Colonic mucosa (tissue), 4 donors: ENCODE results near the gene EPHB2. TPM values are rescaled to one million over a fixed set of nuclear protein-coding genes. Genes with fewer than 3 reads are reported as not detected.

Experiments
- DNase-seq: peaks from one replicate; pipeline ENCODE4 v3.0.0-alpha.2; 2020
- H3K27ac ChIP-seq: fragments of 200-600 bp; one replicate; pipeline ENCODE4 v1.8.0; 2021
- H3K27me3 ChIP-seq: fragments of 200-600 bp; one replicate; pipeline ENCODE4 v1.8.0; 2021
- H3K36me3 ChIP-seq: fragments of 200-600 bp; one replicate; pipeline ENCODE4 v1.8.0; 2021
- H3K4me1 ChIP-seq: fragments of 200-600 bp; one replicate; pipeline ENCODE4 v1.8.0; 2021; ENCODE audit warnings: mild to moderate bottlenecking
- H3K4me3 ChIP-seq: fragments of 200-600 bp; one replicate; pipeline ENCODE4 v1.8.0; 2021
- H3K9ac ChIP-seq, 2 donors: one replicate each; pipeline ENCODE4 v1.7.0; 2013; ENCODE audit warnings: control low read depth in 2 of 2, low read depth in 2 of 2, low read length in 2 of 2
- H3K9me3 ChIP-seq: fragments of 200-600 bp; one replicate; pipeline ENCODE4 v1.8.0; 2021
- intact Hi-C: fragments of 100-400 bp; cut with DNase I; formaldehyde crosslinking; loops from one replicate; pipeline ENCODE4 v1.14.1; 2022
- total RNA-seq, 2 donors: library from RNA; stranded (reverse); fragmentation: NEBNext Ultra II Directional in 1 of 2; extraction: Animal tissue kit (Norgen Biotek cat#: 25700) in 1 of 2; gene quantifications; one replicate each; pipeline ENCODE4 v1.2.1, GENCODE V29; 2021
- TF ChIP-seq, protein P1 (sequence below): fragments of 200-600 bp; IDR thresholded peaks from one replicate; pipeline ENCODE4 v1.8.0; 2022; ENCODE audit warnings: antibody characterized with exemption, mild to moderate bottlenecking
- donor health status: healthy.
- donor health status: DM: no; HTN: no; CAD: no.
- donor health status: DM: no; HTN: no; CAD: no.

Gene EPHB2
- total RNA-seq, 2 donors from 2014 or later, result 71.9 to 150 TPM

DNA sequence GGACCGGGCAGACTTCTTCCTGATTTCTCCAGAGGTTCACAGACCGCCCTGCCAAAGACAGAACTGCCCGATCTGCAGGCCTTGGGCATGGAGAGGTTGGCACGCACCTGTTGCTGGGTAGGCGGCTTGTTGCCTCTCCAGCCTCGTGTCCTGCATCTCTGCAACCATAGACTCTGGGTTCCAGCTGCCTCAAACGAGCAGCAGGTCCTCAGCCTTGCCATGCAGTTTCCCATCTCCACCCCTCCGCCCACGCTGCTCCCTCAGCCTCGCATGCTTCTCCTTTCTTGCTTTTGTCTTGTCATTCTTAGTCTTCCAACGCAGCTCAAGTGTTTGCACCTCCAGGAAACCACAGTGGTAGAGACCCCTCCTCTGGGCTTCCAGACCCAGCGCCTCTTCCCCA, 135.8 kb downstream of the EPHB2 start:
- H3K4me3 ChIP-seq, result no peak overlapping the region
- intact Hi-C loops, result no loop called here
- no peaks in the 10 kb centered on the region for H3K4me1 ChIP-seq
- no peak for DNase-seq
- H3K27ac ChIP-seq, result no peak overlapping the region
- no peak overlapping the region for H3K9ac ChIP-seq
- TF ChIP-seq, protein P1, sequence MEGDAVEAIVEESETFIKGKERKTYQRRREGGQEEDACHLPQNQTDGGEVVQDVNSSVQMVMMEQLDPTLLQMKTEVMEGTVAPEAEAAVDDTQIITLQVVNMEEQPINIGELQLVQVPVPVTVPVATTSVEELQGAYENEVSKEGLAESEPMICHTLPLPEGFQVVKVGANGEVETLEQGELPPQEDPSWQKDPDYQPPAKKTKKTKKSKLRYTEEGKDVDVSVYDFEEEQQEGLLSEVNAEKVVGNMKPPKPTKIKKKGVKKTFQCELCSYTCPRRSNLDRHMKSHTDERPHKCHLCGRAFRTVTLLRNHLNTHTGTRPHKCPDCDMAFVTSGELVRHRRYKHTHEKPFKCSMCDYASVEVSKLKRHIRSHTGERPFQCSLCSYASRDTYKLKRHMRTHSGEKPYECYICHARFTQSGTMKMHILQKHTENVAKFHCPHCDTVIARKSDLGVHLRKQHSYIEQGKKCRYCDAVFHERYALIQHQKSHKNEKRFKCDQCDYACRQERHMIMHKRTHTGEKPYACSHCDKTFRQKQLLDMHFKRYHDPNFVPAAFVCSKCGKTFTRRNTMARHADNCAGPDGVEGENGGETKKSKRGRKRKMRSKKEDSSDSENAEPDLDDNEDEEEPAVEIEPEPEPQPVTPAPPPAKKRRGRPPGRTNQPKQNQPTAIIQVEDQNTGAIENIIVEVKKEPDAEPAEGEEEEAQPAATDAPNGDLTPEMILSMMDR, result no peak
- H3K36me3 ChIP-seq, result no peaks in the 10 kb centered on the region
- no peaks in the 10 kb centered on the region for H3K27me3 ChIP-seq
- no peaks in the 10 kb centered on the region for H3K9me3 ChIP-seq

DNA sequence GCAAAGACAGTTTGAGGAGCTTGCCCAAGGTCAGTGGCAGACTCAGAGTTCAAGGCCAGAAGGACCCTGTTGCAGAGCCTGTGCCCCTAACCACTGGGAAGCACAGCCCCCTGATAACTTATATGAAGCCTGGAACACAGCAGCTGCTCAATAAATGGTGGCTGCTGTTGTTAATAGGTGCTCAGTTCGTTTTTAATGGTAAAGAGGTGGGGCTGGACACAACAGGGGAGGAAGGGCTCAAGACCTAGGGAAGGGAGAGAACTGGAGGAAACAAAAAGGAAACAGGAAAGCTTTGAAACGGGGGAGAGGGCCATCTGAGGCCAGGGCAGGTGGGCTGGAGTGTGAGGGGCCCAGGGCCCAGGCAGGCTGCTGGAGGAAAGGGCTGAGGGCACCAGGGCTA, 136.6 kb downstream of the EPHB2 start:
- no peak overlapping the region for H3K27ac ChIP-seq
- TF ChIP-seq, protein P1, result no peak
- H3K36me3 ChIP-seq, result no peaks in the 10 kb centered on the region
- no peaks in the 10 kb centered on the region for H3K4me1 ChIP-seq
- no peaks in the 10 kb centered on the region for H3K9me3 ChIP-seq
- H3K9ac ChIP-seq, result no peak overlapping the region
- no peak for DNase-seq
- intact Hi-C loops, result no loop called here
- H3K27me3 ChIP-seq, result no peaks in the 10 kb centered on the region
- H3K4me3 ChIP-seq, result no peak overlapping the region

DNA sequence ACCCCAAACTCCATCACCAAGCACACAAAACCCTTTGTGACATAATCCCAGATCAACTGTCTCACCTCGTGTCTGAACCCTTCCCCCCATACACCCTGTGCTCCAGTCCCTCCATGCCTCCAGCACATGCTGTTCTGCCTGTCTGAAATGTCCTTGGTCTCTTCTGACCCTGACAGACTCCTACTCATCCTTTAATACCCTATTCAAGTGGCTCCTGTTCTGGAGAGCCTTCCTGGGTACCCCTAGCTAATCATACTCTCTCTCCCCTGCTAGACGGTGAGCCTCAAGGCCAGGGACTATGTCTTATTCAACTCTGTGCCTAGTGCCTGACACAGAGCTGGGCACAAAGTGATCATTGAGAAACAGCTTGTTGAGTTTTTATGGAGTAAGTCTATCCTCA, 137.1 kb downstream of the EPHB2 start:
- no peaks in the 10 kb centered on the region for H3K4me1 ChIP-seq
- intact Hi-C loops, result no loop called here
- no peak for DNase-seq
- TF ChIP-seq, protein P1, result no peak
- H3K27me3 ChIP-seq, result no peaks in the 10 kb centered on the region
- no peaks in the 10 kb centered on the region for H3K36me3 ChIP-seq
- H3K9me3 ChIP-seq, result no peaks in the 10 kb centered on the region
- H3K27ac ChIP-seq, result no peak overlapping the region
- H3K4me3 ChIP-seq, result no peak overlapping the region
- H3K9ac ChIP-seq, result no peak overlapping the region

DNA sequence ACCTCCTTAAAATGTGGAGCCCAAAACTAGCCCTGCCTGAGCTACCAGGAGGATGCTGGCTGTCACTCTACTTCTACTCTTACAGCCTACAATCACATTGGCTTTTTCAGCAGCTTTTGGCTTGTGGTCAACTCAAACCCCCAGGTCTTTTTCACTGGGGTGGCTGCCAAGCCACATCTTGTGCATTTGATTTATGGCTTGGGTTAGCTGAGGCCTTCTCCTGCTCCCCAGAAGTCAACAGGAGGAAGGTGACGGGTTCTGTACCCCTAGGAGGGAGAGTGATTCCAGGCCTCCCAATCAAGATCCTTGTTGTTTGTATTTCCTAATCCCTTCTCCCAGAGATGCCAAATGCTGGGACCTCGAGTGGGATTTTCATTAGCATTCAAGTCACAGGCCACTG, 137.8 kb downstream of the EPHB2 start:
- Histone ChIP-seq H3K27ac (no peak overlapping the region), H3K27me3 (no peaks in the 10 kb centered on the region), H3K9ac (no peak overlapping the region), H3K36me3 (no peaks in the 10 kb centered on the region), H3K9me3 (no peaks in the 10 kb centered on the region), H3K4me1 (no peaks in the 10 kb centered on the region), H3K4me3 (no peak overlapping the region)
- TF ChIP-seq, protein P1, result no peak
- DNase-seq, result no peak
- intact Hi-C loops, result no loop called here

DNA sequence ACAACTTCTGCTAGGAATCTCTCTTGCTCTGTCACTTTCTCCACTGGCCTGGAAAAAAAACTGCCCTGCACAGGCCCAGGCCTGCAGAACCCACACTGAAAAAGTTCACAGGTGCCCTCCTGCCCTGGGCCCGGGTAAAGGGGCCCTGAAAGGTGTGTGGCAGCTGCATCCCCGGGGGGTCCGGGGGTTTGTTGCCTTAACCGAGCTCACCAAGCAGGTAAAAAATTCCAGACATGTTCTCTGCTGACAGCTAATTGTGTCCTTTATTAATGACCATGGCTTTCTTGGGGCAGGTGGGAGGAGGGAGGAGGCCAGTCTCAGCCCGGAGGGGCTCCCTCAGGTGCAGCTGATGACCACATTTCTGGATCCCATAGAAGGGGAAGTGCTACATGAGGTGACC, 139.1 kb downstream of the EPHB2 start:
- Histone ChIP-seq H3K27me3 (no peaks in the 10 kb centered on the region), H3K4me1 (no peaks in the 10 kb centered on the region), H3K4me3 (no peak overlapping the region), H3K9me3 (no peaks in the 10 kb centered on the region), H3K9ac (no peak overlapping the region), H3K36me3 (no peaks in the 10 kb centered on the region), H3K27ac (no peak overlapping the region)
- intact Hi-C loops, result no loop called here
- no peak for DNase-seq
- TF ChIP-seq, protein P1, result no peak

DNA sequence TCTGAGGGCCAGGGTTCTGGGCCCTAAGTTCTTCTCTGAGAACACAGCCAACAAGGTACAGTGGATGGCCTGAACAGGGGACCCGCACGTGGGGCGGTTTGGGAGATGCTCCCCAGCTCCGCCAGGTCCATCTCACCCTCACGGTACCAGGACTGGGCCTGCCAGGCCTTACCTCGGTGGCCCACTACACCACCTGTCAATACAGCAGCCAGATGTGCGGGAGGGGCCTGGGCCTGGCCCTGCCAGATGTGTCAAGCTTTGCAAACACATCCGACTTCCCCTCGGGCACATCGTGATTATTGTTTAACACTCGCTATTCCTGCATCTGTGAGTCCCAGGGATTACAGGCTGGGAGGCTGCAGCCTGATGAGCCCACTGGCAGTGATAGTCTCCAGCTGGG, 139.6 kb downstream of the EPHB2 start:
- Histone ChIP-seq H3K36me3 (no peaks in the 10 kb centered on the region), H3K27ac (no peak overlapping the region), H3K9ac (no peak overlapping the region), H3K4me1 (no peaks in the 10 kb centered on the region), H3K4me3 (no peak overlapping the region), H3K27me3 (no peaks in the 10 kb centered on the region), H3K9me3 (no peaks in the 10 kb centered on the region)
- TF ChIP-seq, protein P1, result no peak
- DNase-seq, result no peak
- intact Hi-C loops, result no loop called here
